CD4-positive, alpha-beta T cell treated with Interleukin-17A for 1 hour (primary cell): ENCODE data around the gene NYAP1.
"Not testable (repeated sequence)": the region's sequence is repeated elsewhere in the genome, so short reads cannot be mapped to it uniquely, and the experiment has no call there.

Experiments
- DNase-seq: peaks from one replicate; pipeline ENCODE4 v3.0.0-alpha.2; 2020

Gene NYAP1

GRCh38 chr7:100483722-100484672 lies at the start of gene NYAP1:
Gene NYAP1 (plus strand): TSS chr7:100483927. CDS start chr7:100485312, 1,385 bp downstream.
- peak; percentile 68 for DNase-seq

- peak; percentile 26 for DNase-seq
Observed at GRCh38 chr7:100434297-100435144, 49.2 kb upstream of the NYAP1 start.

- peak; percentile 51 for DNase-seq
Observed at GRCh38 chr7:100435401-100436304, 48.1 kb upstream of the NYAP1 start.

- DNase-seq: no peak
Observed at GRCh38 chr7:100437150-100438100, 46.3 kb upstream of the NYAP1 start.

- DNase-seq: no peak
Observed at GRCh38 chr7:100438172-100438571, 45.6 kb upstream of the NYAP1 start.

GRCh38 chr7:100438731-100439130 lies 45.0 kb upstream of the NYAP1 start:
- DNase-seq: not testable (repeated sequence)

- DNase-seq: not testable (repeated sequence)
Observed at GRCh38 chr7:100439244-100439643, 44.5 kb upstream of the NYAP1 start.

- DNase-seq: no peak
Observed at GRCh38 chr7:100441641-100442535, 41.8 kb upstream of the NYAP1 start.

- DNase-seq: no peak
Observed at GRCh38 chr7:100443096-100443840, 40.5 kb upstream of the NYAP1 start.

GRCh38 chr7:100444311-100445278 lies 39.1 kb upstream of the NYAP1 start:
- DNase-seq: no peak

- DNase-seq: no peak
Observed at GRCh38 chr7:100446040-100446439, 37.7 kb upstream of the NYAP1 start.

GRCh38 chr7:100447363-100447762 lies 36.4 kb upstream of the NYAP1 start:
- not testable (repeated sequence) for DNase-seq

- DNase-seq: no peak
Observed at GRCh38 chr7:100449190-100449795, 34.4 kb upstream of the NYAP1 start.

- DNase-seq: no peak
Observed at GRCh38 chr7:100452513-100452912, 31.2 kb upstream of the NYAP1 start.

- DNase-seq: not testable (repeated sequence)
Observed at GRCh38 chr7:100453854-100454253, 29.9 kb upstream of the NYAP1 start.

GRCh38 chr7:100455206-100455605 lies 28.5 kb upstream of the NYAP1 start:
- DNase-seq: no peak

- no peak for DNase-seq
Observed at GRCh38 chr7:100456562-100456961, 27.2 kb upstream of the NYAP1 start.

GRCh38 chr7:100457033-100457432 lies 26.7 kb upstream of the NYAP1 start:
- no peak for DNase-seq
